Frontal cortex (tissue), 4 donors: ENCODE results near the gene CETP. TPM values are rescaled to one million over a fixed set of nuclear protein-coding genes. Genes with fewer than 3 reads are reported as not detected.

Experiments used
- DNase-seq, 2 donors: peaks; one replicate each; pipeline ENCODE4 v3.0.0; 2012; ENCODE audit warnings: low spot score in 2 of 2
- FAIRE-seq: peaks from 2 replicates; lab custom pipeline; 2012; peaks lifted over from hg19 to GRCh38; lab: Jason Lieb, UNC
- total RNA-seq: library from RNA; depleted of rRNA; stranded (reverse); fragments of >200 nt; gene quantifications from one replicate; pipeline ENCODE4 v1.2.3, GENCODE V29; 2014
- donor health status: control.
- donor health status: control.
- donor health status: control.

CETP gene, protein sequence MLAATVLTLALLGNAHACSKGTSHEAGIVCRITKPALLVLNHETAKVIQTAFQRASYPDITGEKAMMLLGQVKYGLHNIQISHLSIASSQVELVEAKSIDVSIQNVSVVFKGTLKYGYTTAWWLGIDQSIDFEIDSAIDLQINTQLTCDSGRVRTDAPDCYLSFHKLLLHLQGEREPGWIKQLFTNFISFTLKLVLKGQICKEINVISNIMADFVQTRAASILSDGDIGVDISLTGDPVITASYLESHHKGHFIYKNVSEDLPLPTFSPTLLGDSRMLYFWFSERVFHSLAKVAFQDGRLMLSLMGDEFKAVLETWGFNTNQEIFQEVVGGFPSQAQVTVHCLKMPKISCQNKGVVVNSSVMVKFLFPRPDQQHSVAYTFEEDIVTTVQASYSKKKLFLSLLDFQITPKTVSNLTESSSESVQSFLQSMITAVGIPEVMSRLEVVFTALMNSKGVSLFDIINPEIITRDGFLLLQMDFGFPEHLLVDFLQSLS
- total RNA-seq, result 0.82 TPM

DNA sequence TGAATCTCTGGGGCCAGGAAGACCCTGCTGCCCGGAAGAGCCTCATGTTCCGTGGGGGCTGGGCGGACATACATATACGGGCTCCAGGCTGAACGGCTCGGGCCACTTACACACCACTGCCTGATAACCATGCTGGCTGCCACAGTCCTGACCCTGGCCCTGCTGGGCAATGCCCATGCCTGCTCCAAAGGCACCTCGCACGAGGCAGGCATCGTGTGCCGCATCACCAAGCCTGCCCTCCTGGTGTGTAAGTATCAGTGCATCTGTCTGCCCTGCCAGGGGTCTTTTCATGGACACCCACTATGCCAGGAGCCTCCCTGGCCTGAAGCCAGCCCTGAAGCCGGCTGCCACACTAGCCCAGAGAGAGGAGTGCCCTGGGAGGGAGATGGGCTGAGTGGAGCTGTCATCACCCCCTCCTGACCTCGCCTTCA lies at the start of gene CETP:
TSS of gene CETP (plus strand) at position 100 of the 431 bp plus-strand sequence. CDS start at position 130, 30 bp downstream.
- no peak for DNase-seq
- no peak for FAIRE-seq

DNA sequence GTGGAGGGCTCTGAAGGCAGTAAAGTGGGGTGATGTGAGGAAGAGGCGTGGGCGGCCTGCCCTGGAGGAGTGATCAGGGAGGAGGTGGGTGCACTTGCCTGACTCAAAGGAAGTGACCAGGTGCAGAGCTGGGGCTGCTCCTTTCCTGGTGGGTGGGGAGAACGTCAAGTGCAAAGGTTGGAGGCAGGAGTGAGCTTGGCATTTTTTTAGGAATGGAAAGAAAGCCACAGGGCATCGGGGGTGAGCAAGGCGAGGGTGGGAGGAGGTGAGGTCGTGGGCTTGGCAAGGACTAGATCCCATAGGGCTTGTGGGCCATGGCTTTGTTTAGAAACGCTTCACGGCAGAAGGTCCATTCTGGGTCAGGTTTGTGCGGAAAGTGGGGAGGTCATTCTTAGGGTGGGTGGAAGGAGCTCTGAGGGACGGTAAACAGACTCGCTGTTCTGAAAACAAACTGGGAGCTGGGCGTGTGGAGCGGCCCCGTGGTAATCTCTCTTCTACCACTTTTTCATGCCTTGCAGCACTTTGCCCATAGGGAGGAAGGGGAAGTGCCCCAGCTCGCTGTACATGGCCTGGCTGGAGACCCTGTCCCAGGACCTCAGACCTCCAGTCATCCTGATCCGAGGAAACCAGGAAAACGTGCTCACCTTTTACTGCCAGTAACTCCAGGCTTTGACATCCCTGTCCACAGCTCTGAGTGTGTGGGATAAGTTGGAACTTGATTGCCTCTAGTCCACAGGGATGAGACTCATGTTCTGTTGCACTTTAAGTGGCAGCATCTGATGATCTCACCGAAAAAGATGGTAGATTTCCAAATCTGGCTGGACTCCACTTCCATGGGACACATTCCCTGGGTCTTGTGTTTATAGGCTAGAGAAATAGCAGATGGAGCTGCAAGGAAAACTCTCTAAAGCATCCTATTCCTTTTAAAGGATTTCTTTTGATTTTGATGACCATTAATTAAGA lies 48.7 kb upstream of the CETP start:
- DNase-seq (no peak), FAIRE-seq (no peak)

DNA sequence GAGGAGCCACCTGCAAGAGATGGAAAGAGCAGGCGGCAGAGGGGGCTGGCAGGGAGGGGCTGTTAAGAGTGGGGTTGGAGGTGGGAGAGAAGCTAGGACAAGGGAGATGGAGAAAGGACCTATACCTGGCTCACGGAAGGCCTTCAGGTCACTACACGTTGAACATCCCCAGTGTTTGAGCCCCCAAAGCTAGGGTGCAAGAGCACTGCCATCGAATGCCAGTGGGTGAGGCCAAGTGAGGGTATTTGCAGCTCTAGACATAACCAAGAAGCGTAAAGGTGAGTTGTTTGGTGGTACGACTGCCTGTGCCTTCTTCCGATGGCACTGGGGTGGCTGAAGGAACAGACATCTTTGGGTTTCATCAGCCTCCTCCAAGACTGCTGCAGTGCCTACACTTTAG lies 46.9 kb upstream of the CETP start:
- FAIRE-seq (no peak), DNase-seq (no peak)

DNA sequence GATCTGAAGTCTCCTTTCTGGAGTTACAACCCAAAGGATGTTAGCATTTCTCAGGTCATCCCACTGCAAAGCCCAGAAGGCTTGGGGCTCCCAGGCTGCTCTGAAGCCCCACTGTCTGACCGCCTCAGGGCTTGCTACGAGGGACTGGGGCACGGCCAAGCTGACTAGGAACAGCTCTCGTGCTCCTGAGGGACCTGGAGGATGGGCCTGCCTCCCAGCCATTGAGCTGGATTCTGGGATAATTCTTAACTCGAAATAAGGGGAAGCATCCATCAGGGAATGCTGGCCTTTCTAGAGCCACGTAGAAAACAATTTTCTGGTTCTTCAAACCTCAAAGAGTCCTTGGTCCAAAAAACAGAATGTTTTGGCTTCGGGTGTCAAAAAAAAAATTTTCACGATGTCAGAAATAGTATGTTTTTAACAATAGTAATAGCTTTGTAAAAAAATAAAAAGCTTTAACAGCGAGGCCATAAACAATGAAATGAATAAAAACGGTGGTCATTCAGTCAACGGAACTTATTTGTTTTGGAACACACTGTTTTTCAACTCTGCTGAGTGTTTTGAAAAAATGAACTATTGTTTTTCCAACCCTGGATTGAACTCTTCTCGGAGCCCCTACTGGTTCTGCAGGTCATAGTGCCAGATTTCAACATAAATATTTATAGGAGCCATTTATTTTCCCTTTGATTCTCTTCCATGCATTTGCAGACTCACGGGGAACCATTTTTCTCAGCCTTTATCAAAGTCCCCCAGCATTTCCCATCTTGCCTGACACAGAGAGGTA lies 46.2 kb upstream of the CETP start:
- DNase-seq (no peak), FAIRE-seq (no peak)

DNA sequence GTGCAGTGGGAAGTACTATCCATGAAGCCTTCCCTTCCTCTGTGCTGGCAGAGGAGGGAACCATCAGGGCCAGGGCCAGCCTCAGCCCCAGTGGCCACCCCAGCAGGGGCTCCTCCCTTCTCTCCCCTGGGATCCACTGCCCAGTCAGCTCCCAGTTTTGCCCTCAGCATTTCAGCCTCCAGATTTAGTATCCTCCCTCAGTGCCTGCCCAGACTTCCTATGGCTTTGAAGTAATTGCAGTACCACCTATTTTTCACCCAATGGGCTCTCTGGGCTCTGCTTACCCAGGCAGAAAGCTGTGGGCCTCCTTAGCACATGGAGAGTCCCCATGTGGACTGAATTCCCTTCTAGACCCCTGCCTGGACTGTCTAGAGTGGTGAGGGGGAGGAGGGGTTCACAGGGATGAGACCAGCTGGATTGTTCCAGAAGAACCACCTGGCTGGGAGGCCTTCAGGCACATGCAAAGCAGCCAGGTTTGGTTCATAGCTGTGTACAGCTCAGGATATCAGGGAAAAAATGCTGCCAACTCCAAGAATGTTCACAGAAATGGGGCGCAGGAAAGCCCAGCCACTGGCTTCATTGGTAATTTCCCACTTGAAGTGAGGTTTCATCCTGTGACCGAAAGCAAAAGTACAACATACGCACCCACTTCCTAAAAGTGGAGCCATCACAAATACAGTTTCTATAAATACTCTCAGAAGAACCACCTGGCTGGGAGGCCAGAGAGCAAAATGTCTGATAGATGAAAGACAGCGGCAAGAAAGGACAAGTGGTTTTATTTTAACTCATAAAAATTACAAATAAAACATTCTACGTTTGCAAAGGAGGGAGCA lies 45.0 kb upstream of the CETP start:
- DNase-seq (no peak), FAIRE-seq (no peak)

DNA sequence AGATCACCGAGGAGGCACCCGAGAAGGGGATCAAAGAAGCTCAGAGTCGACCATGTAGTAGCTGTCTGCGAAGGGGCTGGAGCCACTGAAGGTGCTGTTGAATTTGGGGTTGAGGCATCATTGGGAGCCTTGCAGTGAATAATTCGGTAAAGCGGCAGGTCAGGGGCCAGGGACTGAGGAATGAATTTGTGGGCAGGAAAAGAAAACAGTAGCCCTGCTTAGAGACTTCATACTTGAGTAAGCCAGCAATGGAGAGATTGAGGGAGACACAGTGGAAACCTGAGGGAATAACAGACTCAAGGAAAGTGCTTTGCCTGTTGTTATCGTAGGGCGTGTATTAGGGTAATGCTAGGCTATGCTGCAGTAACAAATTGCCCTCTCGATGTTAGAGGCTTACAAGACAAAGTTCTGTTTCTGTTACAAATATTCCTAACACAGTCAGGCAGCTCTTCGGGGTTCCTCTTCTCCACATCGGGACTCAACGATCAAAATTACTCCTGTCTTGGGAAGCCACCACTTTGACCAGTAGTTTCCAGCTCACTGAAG lies 43.2 kb upstream of the CETP start:
- no peak for FAIRE-seq
- DNase-seq, result no peak

DNA sequence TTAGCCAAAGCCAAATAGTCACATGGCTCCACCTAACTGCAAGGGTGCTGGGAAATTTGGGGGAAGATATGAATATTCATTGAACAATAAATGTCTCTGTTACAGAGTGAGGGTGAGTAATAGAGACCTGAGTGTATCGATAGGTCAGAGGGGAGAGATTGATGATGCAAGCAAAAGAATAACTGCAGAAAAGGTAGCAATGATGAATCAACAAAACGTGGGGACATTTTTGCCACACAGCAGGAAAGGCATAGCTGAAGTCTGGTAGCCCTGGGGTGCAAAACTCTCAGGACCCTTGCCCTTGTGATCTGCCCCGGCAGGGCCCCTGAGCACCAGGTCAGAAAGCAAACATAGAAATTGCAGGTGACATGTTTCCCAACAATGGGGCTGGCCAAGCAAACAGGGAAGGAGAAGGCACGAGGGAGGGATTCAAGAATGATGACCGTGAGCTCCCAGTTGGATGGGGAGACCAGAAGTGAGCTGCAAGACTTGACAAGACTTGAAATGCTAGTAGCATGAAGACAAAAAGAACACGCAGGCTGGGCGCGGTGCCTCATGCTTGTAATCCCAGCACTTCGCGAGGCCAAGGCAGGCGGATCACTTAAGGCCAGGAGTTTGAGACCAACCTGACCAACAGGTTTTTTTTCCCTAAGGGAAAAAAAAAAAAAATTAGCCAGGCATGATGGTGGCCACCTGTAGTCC lies 42.5 kb upstream of the CETP start:
- DNase-seq (no peak), FAIRE-seq (no peak)

DNA sequence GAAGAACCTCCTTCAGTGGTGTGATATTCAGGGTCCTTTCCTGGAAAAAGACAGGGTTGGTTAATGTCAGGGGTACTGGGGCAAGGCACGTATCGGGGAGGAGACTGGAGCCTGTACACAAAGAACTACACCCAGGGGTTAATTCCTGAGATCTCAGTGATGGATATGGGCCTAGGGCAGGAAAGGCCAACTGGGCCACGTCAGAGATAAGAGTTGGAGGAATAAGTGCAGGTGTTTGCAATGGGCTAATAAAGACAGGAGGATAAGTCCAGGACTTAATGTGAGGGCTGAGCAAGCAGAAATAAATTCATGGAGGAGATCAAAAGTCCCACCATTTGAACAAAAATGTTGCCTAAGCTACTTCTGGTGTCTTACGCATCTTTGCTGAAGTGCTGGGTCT lies 40.2 kb upstream of the CETP start:
- DNase-seq, result no peak
- no peak for FAIRE-seq

DNA sequence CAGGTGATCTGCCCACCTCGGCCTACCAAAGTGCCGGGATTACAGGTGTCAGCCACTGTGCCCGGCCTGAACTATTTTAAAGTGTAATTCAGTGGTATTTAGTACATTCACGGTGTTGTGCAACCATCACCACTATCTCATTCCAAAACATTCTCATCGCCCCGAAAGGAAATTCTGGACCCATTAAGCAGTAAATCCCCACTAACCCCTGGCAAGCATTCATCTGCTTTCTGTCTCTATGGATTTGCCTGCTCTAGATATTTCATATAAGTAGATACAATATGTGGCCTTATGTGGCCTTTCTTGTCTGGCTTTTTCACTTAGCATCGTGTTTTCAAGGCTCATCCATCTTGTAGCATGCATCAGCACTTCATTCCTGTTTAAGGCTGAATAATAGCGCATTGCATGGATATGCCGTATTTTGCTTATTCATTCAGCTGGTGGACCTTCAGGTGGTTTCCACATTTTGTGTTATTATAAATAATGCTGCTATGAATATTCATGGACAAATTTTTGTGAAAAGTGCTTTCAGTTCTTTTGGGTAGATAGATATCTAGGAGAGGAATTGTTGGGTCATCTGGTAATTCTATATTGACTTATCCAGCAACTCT lies 38.2 kb upstream of the CETP start:
- no peak for DNase-seq
- FAIRE-seq, result no peak

DNA sequence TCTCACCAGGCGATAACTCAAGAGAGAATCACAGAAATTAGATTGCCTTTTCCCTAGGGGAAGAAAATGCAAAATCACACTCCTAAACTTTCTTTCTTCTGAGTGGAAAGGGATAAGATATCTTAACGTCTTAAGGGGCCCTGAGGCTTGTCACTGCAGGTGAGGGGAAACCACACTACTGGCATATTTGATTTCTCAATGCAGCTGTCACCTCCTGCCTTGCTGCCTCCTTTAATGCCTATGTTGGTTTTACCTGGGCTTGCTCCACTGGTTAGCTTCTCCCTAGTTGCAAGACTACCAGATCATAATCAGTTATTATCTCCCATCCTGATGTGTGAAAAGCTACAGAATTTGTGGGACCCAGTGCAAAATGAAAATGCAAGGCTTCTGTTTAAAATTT lies 34.3 kb upstream of the CETP start:
- DNase-seq (no peak), FAIRE-seq (no peak)

DNA sequence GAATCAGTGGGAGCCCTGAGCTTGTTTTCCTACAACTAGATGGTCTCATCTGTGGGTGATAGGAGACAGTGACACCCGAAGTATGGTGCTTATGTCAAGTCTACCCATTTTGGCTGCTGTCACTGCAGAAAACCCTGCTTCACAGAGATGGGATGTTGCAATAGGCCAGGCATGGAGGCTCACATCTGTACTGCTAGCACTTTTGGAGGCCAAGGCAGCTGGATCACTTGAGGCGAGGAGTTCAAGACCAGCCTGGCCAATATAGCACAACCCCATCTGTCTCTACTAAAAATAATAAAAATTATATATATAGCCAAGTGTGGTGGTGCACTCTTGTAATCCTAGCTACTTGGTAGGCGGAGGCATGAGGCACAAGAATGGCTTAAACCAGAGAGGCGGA lies 32.1 kb upstream of the CETP start:
- DNase-seq (no peak), FAIRE-seq (no peak)

DNA sequence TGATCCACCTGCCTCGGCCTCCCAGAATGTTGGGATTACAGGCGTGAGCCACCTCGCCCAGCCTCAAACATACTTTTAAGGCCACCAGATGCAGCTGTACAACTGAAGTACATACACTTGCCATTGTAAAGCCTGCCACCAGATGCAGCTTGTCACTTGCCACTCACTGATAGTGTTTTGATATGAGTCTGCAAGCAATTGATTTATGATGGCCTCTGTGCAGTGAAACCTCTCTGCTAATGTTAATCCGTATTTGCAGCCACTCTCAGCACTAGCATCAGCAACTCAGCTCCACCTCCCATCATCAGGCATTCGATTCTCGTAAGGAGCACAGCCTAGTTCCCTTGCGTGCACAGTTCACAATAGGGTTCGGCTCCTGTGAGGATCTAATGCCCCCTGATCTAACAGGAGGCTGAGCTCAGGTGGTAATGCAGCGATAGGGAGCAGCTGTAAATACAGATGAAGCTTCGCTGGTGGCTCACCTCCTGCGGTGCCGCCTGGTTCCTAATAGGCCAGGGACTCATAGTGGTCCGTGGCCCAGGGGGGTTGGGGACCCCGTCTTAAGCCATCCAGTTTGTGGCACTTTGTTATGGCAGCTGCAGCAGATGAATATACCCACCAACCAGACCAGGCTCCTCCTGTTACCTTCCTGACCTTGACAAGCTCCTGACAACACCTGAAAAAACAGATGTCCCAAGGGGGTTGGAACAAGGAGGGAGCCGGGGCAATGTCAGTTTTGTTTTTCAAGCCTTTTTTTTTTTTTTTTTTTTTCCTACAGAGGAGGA lies 31.1 kb upstream of the CETP start:
- DNase-seq (no peak), FAIRE-seq (no peak)

DNA sequence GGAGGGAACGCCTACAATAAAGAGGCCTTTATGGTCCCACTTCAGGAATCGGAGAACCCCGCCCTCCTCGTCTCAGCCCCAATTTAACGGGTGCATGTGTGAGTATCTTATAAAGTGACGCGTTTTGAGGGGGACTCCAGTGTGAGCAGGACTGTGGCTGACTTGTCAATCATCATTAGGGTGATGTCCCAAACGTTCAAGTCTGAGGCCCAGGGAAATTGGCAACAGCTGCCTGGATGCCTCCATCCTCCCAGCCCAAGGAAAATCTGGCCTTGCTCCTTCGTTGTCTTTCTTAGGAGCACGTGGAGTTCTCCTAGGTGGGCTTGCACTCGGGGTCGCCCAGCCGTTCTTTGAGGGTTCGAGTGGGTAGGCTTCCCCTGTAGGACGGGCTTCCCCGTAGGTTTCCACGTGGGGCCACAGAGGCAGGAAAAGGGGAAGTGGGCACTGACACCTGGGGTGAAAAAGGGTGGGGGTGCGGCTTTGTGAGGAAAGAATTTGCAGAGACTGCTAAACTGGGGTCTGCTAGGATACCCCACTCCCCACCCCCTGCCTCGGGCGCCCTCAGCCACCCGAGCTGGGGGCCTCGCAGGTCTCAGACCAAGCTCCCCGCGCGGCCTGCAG lies 30.4 kb upstream of the CETP start:
- FAIRE-seq, result no peak
- DNase-seq, result peak in 1 of 2 donors; percentile 39

DNA sequence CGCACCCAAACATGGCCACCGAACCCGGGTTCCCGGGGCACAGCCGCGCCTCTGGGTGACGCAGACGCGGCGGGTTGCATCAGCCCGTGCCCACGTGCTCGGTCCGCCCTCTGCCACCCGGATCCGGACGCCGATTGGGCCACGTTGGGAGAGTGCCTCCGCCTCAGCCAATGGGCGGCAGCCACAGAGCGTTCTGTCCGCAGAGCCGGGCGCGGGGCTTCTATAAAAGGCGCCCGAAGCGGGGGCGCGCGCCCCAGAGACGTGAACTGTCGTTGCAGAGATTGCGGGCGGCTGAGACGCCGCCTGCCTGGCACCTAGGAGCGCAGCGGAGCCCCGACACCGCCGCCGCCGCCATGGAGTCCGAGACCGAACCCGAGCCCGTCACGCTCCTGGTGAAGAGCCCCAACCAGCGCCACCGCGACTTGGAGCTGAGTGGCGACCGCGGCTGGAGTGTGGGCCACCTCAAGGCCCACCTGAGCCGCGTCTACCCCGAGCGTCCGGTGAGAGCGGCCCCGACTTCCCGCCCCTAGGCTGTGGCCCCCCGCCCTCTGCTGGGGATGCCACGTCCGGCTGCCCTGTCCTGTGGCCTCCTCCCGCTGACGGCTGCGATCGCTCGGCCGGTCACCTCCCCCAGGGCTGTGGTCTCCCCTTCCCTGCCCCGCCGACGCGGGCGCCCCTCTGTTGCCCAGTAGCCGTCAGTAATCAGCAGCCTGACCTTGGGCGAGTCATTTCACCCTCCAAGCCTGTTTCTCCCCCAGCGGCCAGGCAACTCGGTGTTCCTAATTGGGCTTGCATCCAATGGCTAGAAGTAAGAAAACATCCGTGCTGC lies 29.6 kb upstream of the CETP start, which contains the start of gene HERPUD1:
TSS of gene HERPUD1 (plus strand) at position 251 of the 829 bp plus-strand sequence. CDS start at position 354, 103 bp downstream.
- FAIRE-seq, result peak; percentile 96
- DNase-seq, result peak; percentile 99 to 100
